ENCODE results near the gene TRIM69. TPM values are rescaled to one million over a fixed set of nuclear protein-coding genes. Genes with fewer than 3 reads are reported as not detected.
"Not testable (repeated sequence)": the region's sequence is repeated elsewhere in the genome, so short reads cannot be mapped to it uniquely, and the experiment has no call there.

Gene TRIM69
- total RNA-seq, 1 donor from 2014 or later = 9.7 TPM

GRCh38 chr15:44738340-44738984 is 2.1 kb downstream of the TRIM69 start:
- Mint-ChIP-seq H3K9me3 (ENCODE audit: low read depth) (no peaks in the 10 kb centered on the region), H3K4me3 (ENCODE audit: unreplicated experiment) (no peak overlapping the region), H3K27ac (ENCODE audit: unreplicated experiment) (no peak overlapping the region), H3K27me3 (ENCODE audit: low read depth) (no peaks in the 10 kb centered on the region), H3K4me1 (ENCODE audit: low read depth) (no peaks in the 10 kb centered on the region), H3K36me3 (ENCODE audit: low read depth) (no peaks in the 10 kb centered on the region)
- TF ChIP-seq CTCF (IDR thresholded peaks at IDR 0.05) = peak; percentile 88
- no peak for DNase-seq (ENCODE audit: low spot score)

GRCh38 chr15:44739222-44739847 is 3.0 kb downstream of the TRIM69 start:
- H3K4me3 Mint-ChIP-seq (ENCODE audit: unreplicated experiment); H3K9me3 Mint-ChIP-seq (ENCODE audit: low read depth); DNase-seq (ENCODE audit: low spot score); H3K36me3 Mint-ChIP-seq (ENCODE audit: low read depth); H3K4me1 Mint-ChIP-seq (ENCODE audit: low read depth); H3K27me3 Mint-ChIP-seq (ENCODE audit: low read depth); H3K27ac Mint-ChIP-seq (ENCODE audit: unreplicated experiment): not testable (repeated sequence)

- not testable (repeated sequence) for H3K27ac Mint-ChIP-seq (ENCODE audit: unreplicated experiment); H3K36me3 Mint-ChIP-seq (ENCODE audit: low read depth); H3K27me3 Mint-ChIP-seq (ENCODE audit: low read depth); H3K4me3 Mint-ChIP-seq (ENCODE audit: unreplicated experiment); DNase-seq (ENCODE audit: low spot score); H3K4me1 Mint-ChIP-seq (ENCODE audit: low read depth)
- peaks cover 16% of the 10 kb centered on the region for H3K9me3 Mint-ChIP-seq (ENCODE audit: low read depth)
Measured at GRCh38 chr15:44743454-44743853, 7.1 kb downstream of the TRIM69 start.

- H3K4me1 Mint-ChIP-seq (ENCODE audit: low read depth) = no peaks in the 10 kb centered on the region
- H3K36me3 Mint-ChIP-seq (ENCODE audit: low read depth) = peaks cover 11% of the 10 kb centered on the region
- TF ChIP-seq CTCF (IDR thresholded peaks at IDR 0.05) = no peak
- H3K9me3 Mint-ChIP-seq (ENCODE audit: low read depth) = peaks cover 43% of the 10 kb centered on the region
- no peak for DNase-seq (ENCODE audit: low spot score)
- no peak overlapping the region for H3K27ac Mint-ChIP-seq (ENCODE audit: unreplicated experiment)
- peaks cover 8% of the 10 kb centered on the region for H3K27me3 Mint-ChIP-seq (ENCODE audit: low read depth)
- no peak overlapping the region for H3K4me3 Mint-ChIP-seq (ENCODE audit: unreplicated experiment)
Measured at GRCh38 chr15:44753345-44753744, 17.0 kb downstream of the TRIM69 start.

GRCh38 chr15:44763187-44763586 is 26.9 kb downstream of the TRIM69 start:
- no peak for TF ChIP-seq CTCF (IDR thresholded peaks at IDR 0.05)
- no peak overlapping the region for H3K4me3 Mint-ChIP-seq (ENCODE audit: unreplicated experiment)
- DNase-seq (ENCODE audit: low spot score) = no peak
- no peak overlapping the region for H3K27ac Mint-ChIP-seq (ENCODE audit: unreplicated experiment)
- no peaks in the 10 kb centered on the region for H3K9me3 Mint-ChIP-seq (ENCODE audit: low read depth)
- no peaks in the 10 kb centered on the region for H3K4me1 Mint-ChIP-seq (ENCODE audit: low read depth)
- no peaks in the 10 kb centered on the region for H3K36me3 Mint-ChIP-seq (ENCODE audit: low read depth)
- H3K27me3 Mint-ChIP-seq (ENCODE audit: low read depth) = peaks cover 19% of the 10 kb centered on the region

- Mint-ChIP-seq H3K36me3 (ENCODE audit: low read depth) (no peaks in the 10 kb centered on the region), H3K9me3 (ENCODE audit: low read depth) (no peaks in the 10 kb centered on the region), H3K4me1 (ENCODE audit: low read depth) (no peaks in the 10 kb centered on the region), H3K4me3 (ENCODE audit: unreplicated experiment) (no peak overlapping the region), H3K27ac (ENCODE audit: unreplicated experiment) (no peak overlapping the region), H3K27me3 (ENCODE audit: low read depth) (peaks cover 19% of the 10 kb centered on the region)
- no peak for DNase-seq (ENCODE audit: low spot score)
- TF ChIP-seq CTCF (IDR thresholded peaks at IDR 0.05) = no peak
Measured at GRCh38 chr15:44763848-44764247, 27.5 kb downstream of the TRIM69 start.

Data from chondrocyte (in vitro differentiated cells).